A673 (cell line): ENCODE data around the gene KCNQ1.

Source experiments
- EZH2 ChIP-seq: fragments of 200-600 bp; sonication (generic); IDR thresholded peaks from 2 replicates; pipeline ENCODE4 v1.6.1; 2017; ENCODE audit warnings: borderline replicate concordance, low read depth, mild to moderate bottlenecking, mixed read lengths, antibody characterized with exemption, low read length; ENCODE audit not compliant: poor library complexity, severe bottlenecking
- TF ChIP-seq, protein P1 (sequence below): fragments of 300-800, 200-600 bp; sonication (generic); conservative IDR thresholded peaks from 2 replicates; pipeline ENCODE4 v1.5.1; 2017; ENCODE audit warnings: low read depth, mild to moderate bottlenecking, antibody characterized with exemption, low read length, moderate library complexity, mixed read lengths

GRCh38 chr11:2555336-2555735 lies 110.5 kb downstream of the KCNQ1 start:
- no peak for TF ChIP-seq EZH2
- TF ChIP-seq, protein P1, sequence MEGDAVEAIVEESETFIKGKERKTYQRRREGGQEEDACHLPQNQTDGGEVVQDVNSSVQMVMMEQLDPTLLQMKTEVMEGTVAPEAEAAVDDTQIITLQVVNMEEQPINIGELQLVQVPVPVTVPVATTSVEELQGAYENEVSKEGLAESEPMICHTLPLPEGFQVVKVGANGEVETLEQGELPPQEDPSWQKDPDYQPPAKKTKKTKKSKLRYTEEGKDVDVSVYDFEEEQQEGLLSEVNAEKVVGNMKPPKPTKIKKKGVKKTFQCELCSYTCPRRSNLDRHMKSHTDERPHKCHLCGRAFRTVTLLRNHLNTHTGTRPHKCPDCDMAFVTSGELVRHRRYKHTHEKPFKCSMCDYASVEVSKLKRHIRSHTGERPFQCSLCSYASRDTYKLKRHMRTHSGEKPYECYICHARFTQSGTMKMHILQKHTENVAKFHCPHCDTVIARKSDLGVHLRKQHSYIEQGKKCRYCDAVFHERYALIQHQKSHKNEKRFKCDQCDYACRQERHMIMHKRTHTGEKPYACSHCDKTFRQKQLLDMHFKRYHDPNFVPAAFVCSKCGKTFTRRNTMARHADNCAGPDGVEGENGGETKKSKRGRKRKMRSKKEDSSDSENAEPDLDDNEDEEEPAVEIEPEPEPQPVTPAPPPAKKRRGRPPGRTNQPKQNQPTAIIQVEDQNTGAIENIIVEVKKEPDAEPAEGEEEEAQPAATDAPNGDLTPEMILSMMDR, result no peak
